Activated CD4-positive, CD25-positive, alpha-beta regulatory T cell (primary cell): Measurements from ENCODE around the gene BTG1.

Source experiments
- DNase-seq, 4 experiments: peaks; one replicate each; lab custom pipeline; 2025; lab: John Stamatoyannopoulos, UW

The BTG1 gene, protein sequence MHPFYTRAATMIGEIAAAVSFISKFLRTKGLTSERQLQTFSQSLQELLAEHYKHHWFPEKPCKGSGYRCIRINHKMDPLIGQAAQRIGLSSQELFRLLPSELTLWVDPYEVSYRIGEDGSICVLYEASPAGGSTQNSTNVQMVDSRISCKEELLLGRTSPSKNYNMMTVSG

GRCh38 chr12:92145731-92146496 is at the start of gene BTG1:
Gene BTG1 (minus strand): TSS chr12:92145846. CDS start chr12:92145535, 311 bp downstream.
- peak; percentile 91 to 94 (median 94) for DNase-seq

DNA sequence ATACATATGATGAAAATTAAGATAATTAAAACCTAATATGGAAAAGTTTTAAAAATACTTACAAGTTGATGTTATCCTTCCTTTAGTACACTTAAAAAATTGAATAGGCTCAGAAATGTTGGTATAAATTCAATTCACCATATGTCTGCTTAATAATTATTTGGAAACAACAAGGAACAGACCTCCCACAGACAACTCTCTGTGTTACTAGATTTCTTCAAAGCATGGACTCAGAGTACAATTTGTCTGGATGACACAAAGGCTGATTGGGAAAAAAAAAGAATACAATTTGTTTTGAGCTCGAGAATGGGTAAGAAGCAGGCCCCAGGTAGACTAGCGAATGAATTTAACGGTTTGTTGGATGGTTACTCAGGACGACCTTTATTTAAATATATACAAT is 48.9 kb upstream of the BTG1 start:
- DNase-seq, result no peak

- no peak for DNase-seq
These were observed 48.2 kb upstream of the BTG1 start for GRCh38 chr12:92193846-92194245.

GRCh38 chr12:92193063-92193462 is 47.4 kb upstream of the BTG1 start:
- no peak for DNase-seq

- no peak for DNase-seq
These were observed 46.7 kb upstream of the BTG1 start for GRCh38 chr12:92192360-92192759.

DNA sequence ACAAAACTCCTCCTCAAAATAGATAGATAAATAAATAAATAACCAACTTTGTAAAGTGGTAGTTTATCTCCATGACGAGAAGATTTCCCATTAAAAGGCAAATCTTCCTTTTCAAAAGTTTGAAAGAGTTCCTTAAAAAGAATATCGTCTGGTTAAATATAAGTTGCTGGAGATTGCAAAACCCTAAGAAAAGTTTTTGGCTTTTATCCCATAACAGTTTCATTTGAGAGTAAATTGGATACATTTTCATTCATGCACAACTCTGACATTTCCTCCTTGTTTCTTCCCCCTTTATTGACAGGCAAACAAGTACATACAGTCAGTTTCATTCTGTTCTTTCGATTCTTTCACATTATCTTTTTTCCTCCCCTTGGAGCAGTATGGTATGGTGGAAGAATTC is 45.4 kb upstream of the BTG1 start:
- no peak for DNase-seq

DNA sequence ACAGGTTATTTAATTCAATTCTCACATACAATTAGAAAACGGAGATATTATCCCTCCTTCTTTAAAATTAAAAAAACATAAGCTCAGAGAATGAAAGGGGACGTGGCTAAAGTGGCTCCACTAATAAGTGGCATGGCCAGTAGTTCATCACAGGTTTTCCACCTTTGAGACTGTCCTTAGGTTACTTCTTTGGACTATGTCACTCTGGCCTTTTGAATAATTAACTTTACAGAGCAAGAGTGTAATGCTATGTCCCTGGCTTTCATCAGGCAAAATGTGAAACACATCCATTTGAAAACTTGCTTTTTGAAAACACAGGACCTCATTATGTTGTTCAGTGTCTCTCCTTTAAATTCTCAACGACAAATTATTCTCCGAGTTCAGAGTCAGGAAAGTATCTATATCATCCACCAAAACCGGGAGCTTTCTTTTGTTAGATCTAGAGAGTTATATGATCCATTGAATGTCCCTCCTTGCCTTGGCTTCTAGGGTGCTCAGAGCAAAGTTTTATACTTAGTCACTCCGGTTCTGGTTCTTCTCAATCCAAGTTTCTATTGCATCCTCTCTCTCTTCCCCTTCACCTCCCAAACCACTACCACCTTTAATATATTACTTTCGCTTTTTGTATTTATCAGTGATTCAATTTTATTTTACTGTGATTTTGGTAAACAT is 43.0 kb upstream of the BTG1 start:
- DNase-seq, result no peak

GRCh38 chr12:92186038-92186470 is 40.4 kb upstream of the BTG1 start:
- no peak for DNase-seq

GRCh38 chr12:92185052-92185451 is 39.4 kb upstream of the BTG1 start:
- DNase-seq, result no peak

DNA sequence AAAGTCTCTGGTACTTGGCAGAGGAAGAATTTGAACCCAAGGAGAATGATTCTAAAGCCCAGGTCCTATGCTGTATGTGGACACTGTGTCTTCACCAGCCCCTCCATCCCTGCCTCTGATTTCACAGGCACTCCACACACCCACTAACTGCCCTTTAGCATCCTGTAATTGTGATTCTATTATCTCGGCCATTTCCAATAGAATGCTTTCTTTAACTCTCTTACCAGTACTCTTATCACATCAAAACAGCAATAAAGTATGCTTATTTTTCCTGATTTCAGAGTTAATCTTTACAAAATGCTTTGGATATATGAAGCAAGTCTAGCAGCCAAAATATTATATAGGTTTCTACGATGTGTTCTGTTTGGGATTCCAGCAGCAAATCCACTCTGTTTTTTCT is 37.9 kb upstream of the BTG1 start:
- DNase-seq, result no peak

GRCh38 chr12:92178340-92178739 is 32.7 kb upstream of the BTG1 start:
- DNase-seq, result no peak

- no peak for DNase-seq
These were observed 31.0 kb upstream of the BTG1 start for GRCh38 chr12:92176646-92177045.

GRCh38 chr12:92175961-92176360 is 30.3 kb upstream of the BTG1 start:
- DNase-seq, result no peak

DNA sequence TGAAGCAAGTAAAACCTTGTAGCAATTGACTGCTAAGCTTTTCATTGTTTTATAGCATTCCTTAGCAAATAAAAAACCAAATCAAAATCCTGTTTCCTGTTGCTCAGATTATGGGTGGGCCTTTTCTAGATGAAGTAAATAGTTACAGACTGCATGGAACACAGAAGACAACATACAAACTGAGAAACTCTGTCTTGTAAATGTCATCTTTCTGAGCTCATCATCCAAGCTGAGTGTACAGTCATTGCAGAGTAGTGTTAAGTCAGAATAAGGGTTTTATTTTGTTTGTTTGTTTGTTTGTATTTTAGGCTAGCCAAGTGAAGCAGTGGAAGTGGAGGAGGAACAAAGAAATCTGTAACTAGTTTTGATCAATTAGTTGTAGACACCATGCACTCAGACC is 24.4 kb upstream of the BTG1 start:
- no peak for DNase-seq

GRCh38 chr12:92167075-92167474 is 21.4 kb upstream of the BTG1 start:
- DNase-seq, result no peak

- DNase-seq, result no peak
These were observed 19.1 kb upstream of the BTG1 start for GRCh38 chr12:92164712-92165111.

DNA sequence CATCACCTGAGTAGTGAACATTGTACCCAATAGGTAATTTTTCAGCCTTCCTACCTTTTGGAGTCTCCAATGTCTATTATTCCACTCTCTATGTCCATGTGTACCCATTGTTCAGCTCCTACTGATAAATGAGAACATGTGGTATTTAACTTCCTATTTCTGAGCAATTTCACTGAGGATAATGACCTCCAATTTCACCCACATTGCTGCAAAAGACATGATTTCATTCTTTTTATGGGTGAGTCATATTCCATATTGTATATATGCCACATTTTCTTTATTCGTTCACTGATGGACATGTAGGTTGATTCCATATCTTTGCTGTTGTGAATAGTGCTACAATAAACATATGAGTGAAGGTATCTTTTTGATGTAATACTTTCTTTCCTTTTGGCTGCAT is 16.4 kb upstream of the BTG1 start:
- DNase-seq, result no peak

DNA sequence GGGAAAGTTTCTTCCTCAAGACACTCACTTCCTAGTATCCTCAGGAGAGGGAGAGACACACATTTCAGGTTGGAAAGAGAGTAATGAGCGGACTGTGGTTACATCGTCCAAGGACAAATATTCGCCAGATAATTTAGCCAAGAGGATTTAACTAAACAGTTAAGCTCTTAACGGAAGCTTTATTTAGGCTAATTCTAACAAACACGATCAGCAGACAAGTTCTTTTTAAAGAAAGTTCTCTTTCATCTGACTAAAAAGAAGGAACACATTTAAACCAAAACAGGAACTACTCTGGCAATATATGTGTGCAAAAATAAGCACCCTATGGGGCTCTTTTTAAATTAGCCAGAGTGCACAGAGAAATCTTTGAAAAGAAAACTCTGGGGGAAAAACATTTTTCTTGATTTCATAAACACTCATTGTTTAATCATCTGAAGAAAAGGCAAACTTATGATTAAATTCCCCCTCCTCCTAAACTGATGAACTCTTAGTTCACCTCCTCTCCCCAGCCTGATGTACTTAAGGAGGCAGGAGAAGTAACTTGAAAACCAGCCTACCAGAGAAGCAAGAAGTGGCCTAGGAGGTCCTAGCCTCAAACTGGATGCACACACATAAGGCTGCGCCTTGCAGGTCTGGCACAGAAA is 13.3 kb upstream of the BTG1 start:
- DNase-seq, result no peak

- no peak for DNase-seq
These were observed 11.2 kb upstream of the BTG1 start for GRCh38 chr12:92156704-92157395.

- no peak for DNase-seq
These were observed 10.5 kb upstream of the BTG1 start for GRCh38 chr12:92156139-92156538.

DNA sequence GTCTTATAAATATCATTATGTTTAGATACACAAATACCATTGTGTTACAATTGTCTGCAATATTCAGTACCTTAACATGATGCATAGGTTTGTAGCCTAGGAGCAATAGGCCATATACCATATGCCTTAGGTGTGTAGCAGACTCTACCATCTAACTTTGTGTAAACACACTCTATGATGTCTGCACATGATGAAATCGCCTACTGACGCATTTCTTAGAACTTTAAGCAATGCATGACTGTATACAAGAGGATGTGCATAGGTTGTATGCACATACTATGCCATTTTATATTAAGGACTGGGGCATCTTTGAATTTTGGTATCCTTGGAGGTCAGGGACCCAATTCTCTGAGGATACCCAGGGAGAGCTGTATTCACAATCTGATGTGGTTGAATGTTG is 10.1 kb upstream of the BTG1 start:
- no peak for DNase-seq

DNA sequence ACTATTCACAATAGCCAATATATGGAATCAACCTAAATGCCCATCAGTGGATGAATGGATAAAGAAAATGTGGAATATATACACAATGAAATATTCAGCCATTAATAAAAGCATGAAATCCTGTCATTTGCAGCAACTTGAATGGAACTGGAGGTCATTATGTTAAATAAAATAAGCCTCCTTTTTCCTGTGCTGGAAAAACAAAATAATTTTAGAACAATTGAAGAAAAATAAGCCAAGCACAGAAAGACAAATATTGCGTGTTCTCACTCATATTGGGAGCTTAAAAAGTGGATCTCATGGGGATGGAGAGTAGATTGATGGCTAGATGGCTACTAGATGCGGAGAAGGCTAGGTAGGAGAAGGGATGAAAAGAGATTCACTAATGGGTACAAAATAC is 6.3 kb upstream of the BTG1 start:
- no peak for DNase-seq
